ENCODE results near the gene PPP1R14C. TPM values are rescaled to one million over a fixed set of nuclear protein-coding genes. Genes with fewer than 3 reads are reported as not detected.
"Not testable (repeated sequence)": the region's sequence is repeated elsewhere in the genome, so short reads cannot be mapped to it uniquely, and the experiment has no call there.

PPP1R14C gene
- total and polyA plus RNA-seq, 8 donors: 11.7 to 33.6 (median 18.6) TPM

DNA sequence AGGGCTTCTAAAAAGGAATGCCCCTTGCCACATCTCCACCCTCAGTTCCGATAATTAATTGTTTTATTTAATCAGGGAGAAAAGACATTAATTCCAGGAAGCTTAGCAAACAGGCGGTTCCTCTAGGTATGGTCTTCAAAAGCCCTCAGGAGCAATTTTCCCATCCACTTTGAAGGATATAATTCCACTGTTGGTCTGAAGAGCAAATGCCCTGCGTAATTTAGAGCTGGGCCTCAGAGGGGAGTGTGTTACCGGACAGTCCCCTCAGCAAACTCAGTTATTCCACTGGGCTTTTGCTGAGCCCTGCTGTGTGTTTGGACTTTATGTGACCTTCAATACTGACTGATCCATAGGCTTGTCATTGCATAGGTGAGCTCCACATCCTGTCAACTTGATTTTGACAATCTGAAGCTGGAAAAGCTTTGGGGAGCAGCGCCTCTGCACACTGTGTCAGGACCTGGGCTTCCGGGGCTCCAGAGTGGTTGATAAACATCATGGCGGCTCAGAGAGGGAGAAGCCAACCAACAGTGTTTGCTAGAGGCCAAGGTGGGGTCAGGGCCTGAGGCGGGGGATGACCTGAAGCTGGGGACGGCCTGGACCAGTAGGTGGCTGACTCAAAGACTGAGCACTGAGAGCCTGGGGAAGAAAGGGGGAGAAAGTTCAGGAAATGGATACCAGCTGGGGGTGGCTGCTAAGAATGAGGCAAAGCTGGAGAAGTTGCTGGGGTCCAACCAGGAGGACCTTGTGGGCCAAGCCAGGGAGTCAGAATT lies 43.5 kb downstream of the PPP1R14C start:
- Histone ChIP-seq H3K27me3 (no peaks in the 10 kb centered on the region), H3K4me3 (no peak overlapping the region), H3K9me3 (no peaks in the 10 kb centered on the region), H3K27ac (peak overlapping the region in 1 of 2 donors; percentile 13), H3K4me1 (no peaks in the 10 kb centered on the region), H3K36me3 (no peaks in the 10 kb centered on the region)
- ATAC-seq: peak; percentile 73
- TF ChIP-seq CTCF (IDR thresholded peaks at IDR 0.05): no peak
- no peak for DNase-seq
- intact Hi-C loops (cut with DNase I): no loop called here

DNA sequence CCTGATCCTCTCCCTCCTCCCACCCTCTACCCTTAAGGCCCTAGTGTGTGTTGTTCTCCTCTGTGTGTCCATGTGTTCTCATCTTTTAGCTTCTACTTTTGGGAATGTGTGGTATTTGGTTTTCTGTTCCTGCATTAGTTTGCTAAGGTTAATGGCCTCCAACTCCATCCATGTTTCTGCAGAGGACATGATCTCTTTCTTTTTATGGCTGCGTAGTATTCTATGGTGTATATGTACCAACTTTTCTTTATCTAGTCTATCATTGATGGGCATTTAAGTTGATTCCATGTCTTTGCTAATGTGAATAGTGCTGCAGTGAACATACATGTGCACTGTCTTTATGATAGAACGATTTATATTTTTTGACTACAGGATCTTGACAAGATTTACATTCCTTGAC lies 44.6 kb downstream of the PPP1R14C start:
- DNase-seq; H3K4me3 ChIP-seq; intact Hi-C loops (cut with DNase I); H3K4me1 ChIP-seq; H3K36me3 ChIP-seq; ATAC-seq; H3K27me3 ChIP-seq; H3K27ac ChIP-seq; H3K9me3 ChIP-seq: not testable (repeated sequence)

GRCh38 chr6:150189122-150189521 lies 46.3 kb downstream of the PPP1R14C start:
- ATAC-seq: no peak
- Histone ChIP-seq H3K36me3 (no peaks in the 10 kb centered on the region), H3K27me3 (no peaks in the 10 kb centered on the region), H3K9me3 (no peaks in the 10 kb centered on the region), H3K27ac (no peak overlapping the region), H3K4me3 (no peak overlapping the region), H3K4me1 (no peaks in the 10 kb centered on the region)
- intact Hi-C loops (cut with DNase I): no loop called here
- TF ChIP-seq CTCF (IDR thresholded peaks at IDR 0.05): no peak
- DNase-seq: no peak

GRCh38 chr6:150191809-150192208 lies 49.0 kb downstream of the PPP1R14C start:
- no peaks in the 10 kb centered on the region for H3K36me3 ChIP-seq
- no peak overlapping the region for H3K4me3 ChIP-seq
- H3K9me3 ChIP-seq: no peaks in the 10 kb centered on the region
- ATAC-seq (peak; percentile 45), DNase-seq (no peak)
- no peaks in the 10 kb centered on the region for H3K27me3 ChIP-seq
- no peak overlapping the region for H3K27ac ChIP-seq
- TF ChIP-seq CTCF (IDR thresholded peaks at IDR 0.05): no peak
- intact Hi-C loops (cut with DNase I): no loop called here
- no peaks in the 10 kb centered on the region for H3K4me1 ChIP-seq

DNA sequence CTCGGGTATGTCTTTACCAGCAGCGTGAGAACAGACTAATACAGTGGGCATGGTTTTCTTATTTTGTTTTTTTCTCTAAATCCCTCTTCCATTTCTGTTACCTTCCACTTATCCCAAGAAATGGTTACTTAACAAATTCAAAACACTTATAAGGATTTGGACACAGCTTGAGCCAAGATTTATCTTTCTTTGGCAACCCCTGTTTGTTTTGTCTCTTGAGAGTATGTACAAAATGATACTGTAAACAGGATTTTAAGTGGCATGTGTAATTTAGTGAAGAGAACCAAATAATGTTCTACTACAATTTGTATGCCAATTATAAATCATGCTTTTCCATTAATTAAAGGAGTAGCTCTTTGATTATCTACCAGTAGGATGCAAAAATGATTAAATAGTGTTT lies 51.4 kb downstream of the PPP1R14C start:
- ATAC-seq: no peak
- TF ChIP-seq CTCF (IDR thresholded peaks at IDR 0.05): no peak
- H3K9me3 ChIP-seq: no peaks in the 10 kb centered on the region
- DNase-seq: no peak
- intact Hi-C loops (cut with DNase I): no loop called here
- no peak overlapping the region for H3K27ac ChIP-seq
- H3K4me1 ChIP-seq: no peaks in the 10 kb centered on the region
- no peak overlapping the region for H3K4me3 ChIP-seq
- no peaks in the 10 kb centered on the region for H3K36me3 ChIP-seq
- H3K27me3 ChIP-seq: no peaks in the 10 kb centered on the region

DNA sequence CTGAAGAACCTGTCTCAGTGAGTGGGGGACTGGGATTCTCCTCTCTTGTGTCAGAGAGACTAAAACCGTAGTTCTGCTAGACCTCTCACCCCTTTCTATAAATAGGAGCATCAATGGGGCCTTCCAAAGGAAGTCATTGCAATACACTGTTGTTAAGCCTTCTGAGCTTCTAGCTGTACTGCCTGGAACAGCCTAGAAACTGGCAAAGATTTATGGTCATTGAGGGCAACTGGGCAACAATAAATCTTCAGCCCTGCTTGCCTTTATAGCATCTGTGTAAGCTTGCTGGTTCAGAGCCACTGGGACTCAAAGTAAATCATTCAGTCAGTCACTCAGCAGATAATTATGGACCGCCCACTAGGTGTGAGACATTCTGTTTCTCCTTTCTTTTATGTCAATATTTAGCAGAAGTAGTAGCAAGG lies 53.2 kb downstream of the PPP1R14C start:
- H3K36me3 ChIP-seq: no peaks in the 10 kb centered on the region
- intact Hi-C loops (cut with DNase I): no loop called here

More for the DNA sequence above, 53.2 kb downstream of the PPP1R14C start:
- no peaks in the 10 kb centered on the region for H3K27me3 ChIP-seq
- H3K4me1 ChIP-seq: no peaks in the 10 kb centered on the region
- H3K4me3 ChIP-seq: no peak overlapping the region
- no peaks in the 10 kb centered on the region for H3K9me3 ChIP-seq
- peak; percentile 30 for ATAC-seq
- DNase-seq: no peak
- TF ChIP-seq CTCF (IDR thresholded peaks at IDR 0.05): no peak
- H3K27ac ChIP-seq: no peak overlapping the region
